Heart right ventricle (tissue), 16 donors: ENCODE results near the gene LVRN. TPM values are rescaled to one million over a fixed set of nuclear protein-coding genes. Genes with fewer than 3 reads are reported as not detected.

Source experiments
- ATAC-seq, 8 donors: fragments of 200-7000 bp; cut with Tn5 transposase; one replicate each; pipeline ENCODE4 v1.9.1; 2020; ENCODE audit warnings: mild to moderate bottlenecking in 8 of 8, moderate library complexity in 8 of 8, moderate number of reproducible peaks in 1 of 8
- DNase-seq, 2 donors: peaks; one replicate each; pipeline ENCODE4 v3.0.0-alpha.2; 2020
- H3K27ac ChIP-seq, 10 donors: fragments of 200-600 bp; sonication (generic) in 2 of 10; one replicate each; pipeline versions ENCODE4 v1.5.0 to v1.8.0; 2020 to 2022; ENCODE audit warnings: mild to moderate bottlenecking in 3 of 10
- H3K27me3 ChIP-seq, 7 donors: fragments of 200-600 bp; one replicate each; pipeline ENCODE4 v1.8.0; 2021 to 2022; ENCODE audit warnings: mild to moderate bottlenecking in 2 of 7
- H3K36me3 ChIP-seq, 9 donors: fragments of 200-600 bp; sonication (generic) in 1 of 9; one replicate each; pipeline versions ENCODE4 v1.5.0 to v1.8.0; 2020 to 2022; ENCODE audit warnings: mild to moderate bottlenecking in 2 of 9
- H3K4me1 ChIP-seq, 9 donors: fragments of 200-600 bp; sonication (generic) in 1 of 9; one replicate each; pipeline versions ENCODE4 v1.5.0 to v1.8.0; 2020 to 2022; ENCODE audit warnings: mild to moderate bottlenecking in 4 of 9
- H3K4me3 ChIP-seq, 10 donors: fragments of 200-600 bp; sonication (generic) in 2 of 10; one replicate each; pipeline versions ENCODE4 v1.5.0 to v1.8.0; 2020 to 2022; ENCODE audit warnings: mild to moderate bottlenecking in 7 of 10, moderate library complexity in 2 of 10
- H3K9me3 ChIP-seq, 11 donors: fragments of 200-600 bp in 10 of 11; sonication (generic) in 2 of 11; one replicate each; pipeline versions ENCODE4 v1.5.0 to v1.8.0; 2013 to 2022; ENCODE audit warnings: mild to moderate bottlenecking in 2 of 11, control low read depth in 1 of 11, moderate library complexity in 1 of 11
- CTCF ChIP-seq, 9 donors: fragments of 200-600 bp; sonication (generic) in 2 of 9; IDR thresholded peaks; one replicate each; pipeline versions ENCODE4 v1.5.0 to v1.8.0; 2021 to 2022; ENCODE audit warnings: antibody characterized with exemption in 9 of 9, mild to moderate bottlenecking in 5 of 9, moderate library complexity in 1 of 9
- WGBS, 2 donors: extraction: QIAGEN DNeasy Blood & Tissue Kit; methylation state at CpG; one replicate each; pipeline ENCODE4 v1.1.7; 2013; ENCODE audit warnings: inconsistent platforms in 1 of 2; 5-methylcytosine and 5-hydroxymethylcytosine counted together
- intact Hi-C, 10 donors: fragments of 100-400 bp; cut with DNase I; formaldehyde crosslinking; loops; one replicate each; pipeline versions ENCODE4 v1.11.1 to v1.14.2; 2022
- polyA plus RNA-seq, 2 donors: library from polyadenylated mRNA; stranded (reverse); fragments of 200-250 nt; gene quantifications; one replicate each; pipeline ENCODE4 v1.2.3, GENCODE V29; 2013
- total RNA-seq, 10 donors: library from RNA; stranded (reverse); fragmentation: NEBNext Ultra II Directional in 3 of 10; extraction: Animal tissue kit (Norgen Biotek cat#: 25700) in 3 of 10; gene quantifications; one replicate each; pipeline versions ENCODE4 v1.2.1 to v1.2.4, GENCODE V29; 2021 to 2023
- donor health status: Arrhythmogenic right ventricular cardiomyopathy.
- donor health status: ischemic (EF 13 %, LVEDD 7.1; RV severe dilation, severe dysfunction).
- donor health status: healthy with polysubstance abuse.
- donor health status: DM: no; HTN: yes; CAD: no.
- donor health status: DM: no; HTN: no; CAD: no.
- donor health status: ischemic (EF 25% LVEDD 6.9; RV normal size, moderate dysfunction).
- donor health status: ischemic (EF 25% LVEDD 5.7; RV mildly dilated, moderate dysfunction).
- donor health status: healthy.
- donor health status: DM: yes; HTN: yes; CAD: no.
- donor health status: Ischemic cardiomyopathy.
- donor health status: ischemic (EF 35%, LVEDD 5.7; RV mildly dilated, moderate dysfunction).
- donor health status: nonischemic (EF 11% LVEDD 7.7; RV severe dilation, severe dysfunction).
- donor health status: DM: yes; HTN: yes; CAD: no.
- donor health status: PGD.
- donor health status: ischemic (EF 29% LVEDD 5.4; RV normal size, mild dysfunction).
- donor health status: nonischemic (EF 23%, LVEDD 6.1; RV moderate dilation, normal function).

Gene LVRN
- total and polyA plus RNA-seq, 12 donors = 0.07 to 1.0 (median 0.20) TPM; not detected in 1

- intact Hi-C loops = no loop called here
- Histone ChIP-seq H3K27me3 (no peaks in the 10 kb centered on the region), H3K4me3 (no peak overlapping the region), H3K36me3 (no peaks in the 10 kb centered on the region), H3K27ac (no peak overlapping the region), H3K9me3 (no peaks in the 10 kb centered on the region), H3K4me1 (no peaks in the 10 kb centered on the region)
- DNase-seq = no peak
- ATAC-seq = no peak
- TF ChIP-seq CTCF (IDR thresholded peaks at IDR 0.05) = no peak
- WGBS, 2 donors = 82 to 84% methylated on average over 6 of the region's 6 CpGs
These were observed 40.0 kb downstream of the LVRN start for GRCh38 chr5:116002116-116002906.

GRCh38 chr5:116004248-116004647, 42.0 kb downstream of the LVRN start:
- DNase-seq (no peak), ATAC-seq (no peak)
- no peaks in the 10 kb centered on the region for H3K9me3 ChIP-seq
- H3K36me3 ChIP-seq = no peaks in the 10 kb centered on the region
- TF ChIP-seq CTCF (IDR thresholded peaks at IDR 0.05) = no peak
- H3K4me3 ChIP-seq = no peak overlapping the region
- 84 to 90% methylated on average over 3 of the region's 3 CpGs for WGBS, 2 donors
- H3K27me3 ChIP-seq = no peaks in the 10 kb centered on the region
- intact Hi-C loops = no loop called here
- no peaks in the 10 kb centered on the region for H3K4me1 ChIP-seq
- no peak overlapping the region for H3K27ac ChIP-seq

- WGBS, 2 donors = 80 to 88% methylated on average over 3 of the region's 3 CpGs
- no peaks in the 10 kb centered on the region for H3K27me3 ChIP-seq
- intact Hi-C loops = no loop called here
- H3K4me1 ChIP-seq = no peaks in the 10 kb centered on the region
- H3K9me3 ChIP-seq = no peaks in the 10 kb centered on the region
- TF ChIP-seq CTCF (IDR thresholded peaks at IDR 0.05) = no peak
- no peak overlapping the region for H3K27ac ChIP-seq
- H3K36me3 ChIP-seq = no peaks in the 10 kb centered on the region
- H3K4me3 ChIP-seq = no peak overlapping the region
- DNase-seq (no peak), ATAC-seq (no peak)
These were observed 47.5 kb downstream of the LVRN start for GRCh38 chr5:116009806-116010205.

GRCh38 chr5:116011046-116011445, 48.8 kb downstream of the LVRN start:
- H3K27ac ChIP-seq = no peak overlapping the region
- TF ChIP-seq CTCF (IDR thresholded peaks at IDR 0.05) = no peak
- DNase-seq = no peak
- no peaks in the 10 kb centered on the region for H3K27me3 ChIP-seq
- no peaks in the 10 kb centered on the region for H3K36me3 ChIP-seq
- H3K9me3 ChIP-seq = no peaks in the 10 kb centered on the region
- H3K4me1 ChIP-seq = no peaks in the 10 kb centered on the region
- no peak for ATAC-seq
- no peak overlapping the region for H3K4me3 ChIP-seq
- intact Hi-C loops = no loop called here
